ENCODE data around the gene NRL.

NRL gene

DNA sequence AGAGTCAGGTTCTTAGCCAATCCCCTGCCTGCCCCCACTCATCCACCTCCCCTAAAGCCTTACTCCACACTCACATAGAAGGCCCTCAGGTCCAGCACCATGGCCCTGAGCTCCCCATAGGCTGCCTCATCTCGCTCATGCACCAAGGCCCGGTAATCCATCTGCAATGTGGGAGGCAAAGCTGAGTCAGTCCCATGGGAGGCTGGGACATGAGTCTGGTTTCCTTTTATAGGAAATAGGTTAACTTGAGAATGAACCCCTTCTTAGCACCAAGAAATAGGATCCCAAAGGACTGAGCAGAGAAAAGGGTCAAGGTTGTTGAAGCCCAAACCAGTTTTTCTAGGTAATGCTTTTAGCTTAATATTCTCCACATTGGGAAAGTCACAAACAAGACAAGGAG is 28.8 kb upstream of the NRL start:
- DNase-seq = no peak

DNA sequence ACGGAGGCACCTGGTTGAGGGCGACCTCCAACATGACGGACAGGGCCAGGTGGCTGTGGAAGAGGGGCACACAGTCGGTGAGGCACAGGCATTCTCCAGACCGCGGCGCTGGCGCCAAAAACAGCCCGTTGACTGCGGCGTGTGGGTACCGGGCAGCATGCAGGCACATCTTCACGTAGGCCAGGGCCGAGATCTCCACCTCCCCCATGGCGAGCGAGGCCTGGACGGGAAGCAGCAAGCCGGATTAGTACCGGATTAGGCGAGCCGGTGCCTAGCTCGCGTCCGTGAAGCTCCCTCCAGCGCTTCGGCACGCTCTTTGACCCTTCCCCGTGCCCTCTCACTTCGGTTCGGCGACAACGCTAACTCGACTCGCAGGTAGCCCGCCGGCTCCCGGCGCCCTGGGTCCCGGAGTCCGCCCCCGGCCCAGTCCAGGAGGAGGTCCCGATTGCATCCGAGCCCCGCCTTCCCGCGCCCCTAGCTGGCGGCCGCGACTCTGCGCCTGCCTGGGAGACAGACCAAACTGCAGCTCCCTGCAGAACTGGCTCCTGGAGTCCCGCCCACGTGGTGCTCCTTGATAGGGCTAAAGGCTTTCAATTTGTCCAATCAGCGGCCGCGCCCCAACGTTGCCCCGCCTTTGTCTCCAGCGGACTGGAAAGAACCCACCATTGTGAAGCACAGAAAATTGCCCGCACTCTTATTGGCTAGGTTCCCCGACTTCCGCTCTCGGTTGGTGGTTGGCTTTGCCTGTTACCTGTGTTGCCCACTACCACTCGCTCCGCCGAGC is 26.5 kb upstream of the NRL start, which contains the start of gene EMC9:
Gene EMC9, minus strand, starts transcription at position 495 of the 784 bp plus-strand sequence. Its CDS starts 287 bp downstream, at position 208.
- DNase-seq = peak; percentile 99

DNA sequence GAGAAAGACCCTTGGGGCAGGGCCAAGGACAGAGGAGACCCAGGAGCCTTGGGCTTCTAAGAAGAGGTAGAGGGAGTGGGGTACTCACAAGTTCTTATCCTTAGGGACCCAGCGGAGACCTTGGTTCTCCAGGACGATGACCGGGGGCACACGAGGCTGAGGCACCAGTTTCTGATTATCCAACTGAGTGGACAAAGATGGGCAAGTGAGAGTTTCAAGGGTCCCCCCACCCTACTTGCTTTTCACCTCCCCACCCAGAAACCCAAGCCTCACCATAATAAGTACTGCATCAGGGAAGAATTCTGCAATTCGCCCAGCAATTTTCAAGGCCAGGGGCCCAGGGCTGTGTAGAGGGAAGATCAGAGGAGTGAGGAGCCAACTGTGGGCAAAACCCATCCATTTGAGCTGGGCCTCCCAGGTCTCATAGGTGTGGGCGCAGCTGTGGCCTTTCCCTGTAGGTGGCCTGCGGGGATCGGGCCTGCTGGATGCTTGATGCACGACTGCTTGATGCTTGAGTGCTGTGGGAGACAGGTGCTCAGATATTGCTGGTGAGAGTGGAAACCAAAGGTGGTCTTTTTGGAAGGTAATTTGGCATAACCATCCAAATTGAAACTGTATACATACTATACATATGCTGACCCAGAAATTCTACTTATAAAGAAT is 24.7 kb upstream of the NRL start:
- DNase-seq = peak; percentile 23

DNA sequence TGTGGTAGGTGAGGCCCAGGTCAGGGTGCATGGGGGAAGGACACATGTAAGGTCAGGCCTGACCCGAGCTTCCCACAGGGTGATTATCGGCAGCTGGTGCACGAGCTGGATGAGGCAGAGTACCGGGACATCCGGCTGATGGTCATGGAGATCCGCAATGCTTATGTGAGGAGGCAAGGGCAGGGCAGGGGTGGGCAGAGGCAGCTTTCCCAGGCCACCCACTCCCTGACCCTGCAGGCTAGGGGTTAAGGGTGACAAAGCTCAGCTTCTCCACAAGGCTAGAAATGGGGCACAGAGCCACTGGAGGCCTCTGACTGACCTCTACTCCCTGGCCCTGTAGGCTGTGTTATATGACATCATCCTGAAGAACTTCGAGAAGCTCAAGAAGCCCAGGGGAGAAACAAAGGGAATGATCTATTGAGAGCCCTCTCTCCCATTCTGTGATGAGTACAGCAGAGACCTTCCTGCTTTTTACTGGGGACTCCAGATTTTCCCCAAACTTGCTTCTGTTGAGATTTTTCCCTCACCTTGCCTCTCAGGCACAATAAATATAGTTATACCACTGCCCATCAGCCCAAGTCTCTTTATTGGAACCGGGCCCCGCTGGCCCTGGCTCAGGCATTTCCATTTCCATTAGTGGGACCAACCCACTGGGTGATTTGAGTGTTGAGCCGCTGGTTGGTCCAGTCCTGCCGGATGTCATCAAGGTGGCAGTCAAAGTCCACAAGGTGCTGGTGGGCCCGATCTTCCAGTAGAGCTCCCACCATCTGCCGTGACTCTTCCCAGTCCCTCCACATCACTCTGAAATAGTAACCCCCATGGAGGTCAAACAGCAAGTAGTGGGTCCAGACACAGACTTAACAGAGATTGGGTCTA is 23.9 kb upstream of the NRL start:
- no peak for DNase-seq

DNA sequence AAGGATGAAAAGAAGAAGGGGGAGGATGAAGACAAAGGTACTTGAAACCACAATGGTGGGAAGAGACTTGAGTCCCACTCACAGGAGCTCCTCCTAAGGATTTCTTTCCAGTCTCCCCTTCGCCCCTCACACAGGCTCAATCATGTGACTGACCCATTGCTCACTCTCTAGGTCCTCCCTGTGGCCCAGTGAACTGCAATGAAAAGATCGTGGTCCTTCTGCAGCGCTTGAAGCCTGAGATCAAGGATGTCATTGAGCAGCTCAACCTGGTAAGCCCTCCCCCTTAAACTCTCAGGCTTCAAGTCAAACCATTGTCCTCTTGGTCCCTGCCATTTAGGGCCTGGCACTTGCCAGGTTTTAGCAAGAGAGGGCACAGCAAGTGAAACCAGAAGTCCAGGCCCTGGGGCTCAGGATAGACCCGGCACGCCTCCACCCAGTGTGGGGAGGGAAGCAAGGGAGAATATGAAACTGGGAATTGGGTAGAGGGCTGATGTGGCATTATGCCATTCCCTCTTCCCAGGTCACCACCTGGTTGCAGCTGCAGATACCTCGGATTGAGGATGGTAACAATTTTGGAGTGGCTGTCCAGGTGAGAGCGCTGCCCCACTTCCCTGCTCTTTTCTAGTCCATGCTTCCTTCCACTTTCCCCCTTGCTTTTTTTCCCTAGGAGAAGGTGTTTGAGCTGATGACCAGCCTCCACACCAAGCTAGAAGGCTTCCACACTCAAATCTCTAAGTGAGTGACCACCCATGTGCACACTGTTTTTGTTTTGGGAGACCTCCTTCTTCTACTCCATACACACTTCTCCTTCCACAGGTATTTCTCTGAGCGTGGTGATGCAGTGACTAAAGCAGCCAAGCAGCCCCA is 23.0 kb upstream of the NRL start:
- DNase-seq = no peak

DNA sequence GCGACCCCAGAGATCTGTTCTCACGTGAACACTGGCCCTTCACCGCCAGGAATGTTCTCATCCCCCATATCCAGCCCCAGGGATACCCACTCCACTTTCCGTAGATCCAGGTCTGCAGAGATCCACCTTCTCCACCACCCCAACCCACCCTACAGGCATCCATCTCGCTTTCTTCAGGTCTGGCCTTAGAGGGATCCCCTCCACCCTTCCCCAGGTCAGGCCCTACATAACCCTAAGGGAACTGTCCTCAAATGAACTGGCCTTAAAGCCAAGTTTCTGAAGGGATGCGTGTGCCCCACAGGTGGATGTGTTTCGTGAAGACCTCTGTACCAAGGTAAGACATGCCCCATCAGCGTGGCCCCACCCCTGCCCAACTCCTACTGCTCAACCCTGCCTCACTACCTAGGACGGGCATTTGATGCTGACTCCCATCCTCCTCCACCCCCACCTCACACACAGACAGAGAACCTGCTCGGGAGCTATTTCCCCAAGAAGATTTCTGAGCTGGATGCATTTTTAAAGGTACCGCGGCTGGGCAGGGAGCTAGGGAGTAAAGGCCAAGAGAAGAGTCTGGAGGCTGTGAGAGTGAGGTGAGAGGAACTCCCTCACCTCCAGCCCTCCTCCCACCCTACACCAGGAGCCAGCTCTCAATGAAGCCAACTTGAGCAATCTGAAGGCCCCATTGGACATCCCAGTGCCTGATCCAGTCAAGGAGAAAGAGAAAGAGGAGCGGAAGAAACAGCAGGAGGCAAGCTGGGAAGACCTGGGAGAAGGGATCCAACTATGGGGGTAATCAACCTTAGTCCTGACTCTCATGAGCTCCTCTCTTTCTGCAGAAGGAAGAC is 22.2 kb upstream of the NRL start:
- DNase-seq = peak; percentile 22

DNA sequence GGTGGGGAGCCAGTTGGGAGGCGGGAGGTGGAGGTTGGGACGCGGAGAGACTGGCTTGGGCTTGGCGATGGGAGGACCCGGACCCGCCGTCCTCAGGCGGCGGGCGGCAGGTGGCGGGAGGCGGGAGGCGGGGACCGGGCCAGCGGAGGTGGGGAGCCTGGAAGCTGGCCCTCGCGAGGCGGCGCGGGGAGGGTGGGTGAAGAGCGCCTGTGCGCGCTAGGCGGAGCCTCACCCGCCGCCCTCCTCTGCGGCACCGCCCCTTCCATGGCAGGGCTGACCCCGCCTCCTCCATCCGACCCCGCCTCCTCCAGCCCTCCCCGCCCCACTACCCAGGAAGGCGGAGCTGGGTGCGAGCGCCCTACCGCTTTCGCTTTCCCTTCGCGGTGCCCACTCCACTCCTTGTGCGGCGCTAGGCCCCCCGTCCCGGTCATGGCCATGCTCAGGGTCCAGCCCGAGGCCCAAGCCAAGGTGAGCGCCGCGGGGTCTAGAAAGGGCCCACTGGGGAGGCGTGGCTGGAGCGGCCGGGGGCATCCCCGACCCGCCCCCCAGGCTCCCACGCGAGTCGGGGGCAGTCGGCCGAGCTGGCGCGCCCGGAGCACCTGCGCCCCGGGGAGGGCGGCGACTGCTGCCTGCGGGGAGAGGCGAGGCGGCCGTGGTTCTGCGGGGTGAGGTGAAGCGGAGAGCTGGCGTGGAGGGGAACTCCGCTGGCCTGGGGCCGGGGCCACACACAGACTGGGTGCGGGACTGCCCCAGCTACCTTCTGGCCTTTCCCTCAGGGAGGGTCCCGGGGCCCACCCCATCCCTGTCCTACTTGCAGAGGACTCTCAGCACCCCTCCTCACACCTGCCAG is 21.3 kb upstream of the NRL start, which contains the start of gene PSME1:
Gene PSME1, plus strand, starts transcription at position 361 of the 850 bp plus-strand sequence. Its CDS starts 69 bp downstream, at position 430.
- DNase-seq = peak; percentile 96

DNA sequence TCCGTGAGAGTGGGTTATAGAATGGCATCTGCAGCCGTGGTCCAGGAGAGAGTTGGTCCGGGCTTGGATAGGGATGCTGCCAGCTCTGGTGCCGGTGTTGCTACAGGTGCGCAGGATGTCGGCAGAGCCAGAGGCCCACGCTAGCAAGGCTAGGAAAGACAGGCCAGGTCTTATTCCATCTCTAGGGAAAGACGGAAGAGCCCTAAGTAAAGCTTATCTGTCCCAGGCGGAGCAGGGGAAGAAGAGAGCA is 20.8 kb upstream of the NRL start:
- DNase-seq = no peak

DNA sequence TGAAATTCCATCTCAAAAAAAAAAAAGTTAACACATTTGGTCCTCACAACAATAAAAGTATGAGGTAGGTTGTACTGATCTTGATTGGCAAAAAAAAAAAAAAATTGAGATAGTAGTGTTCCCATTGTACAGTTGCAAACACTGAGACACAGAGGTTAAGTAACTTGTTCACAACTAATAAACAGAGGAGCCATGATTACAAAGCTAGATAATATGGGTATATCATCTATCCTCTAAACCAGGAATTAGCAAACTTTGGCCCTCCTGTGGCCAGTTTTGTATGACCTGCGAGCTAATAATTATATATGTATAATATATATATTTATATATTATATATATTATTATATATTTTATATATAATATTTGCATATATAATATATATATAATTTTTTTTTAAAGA is 19.0 kb upstream of the NRL start:
- DNase-seq = no peak

DNA sequence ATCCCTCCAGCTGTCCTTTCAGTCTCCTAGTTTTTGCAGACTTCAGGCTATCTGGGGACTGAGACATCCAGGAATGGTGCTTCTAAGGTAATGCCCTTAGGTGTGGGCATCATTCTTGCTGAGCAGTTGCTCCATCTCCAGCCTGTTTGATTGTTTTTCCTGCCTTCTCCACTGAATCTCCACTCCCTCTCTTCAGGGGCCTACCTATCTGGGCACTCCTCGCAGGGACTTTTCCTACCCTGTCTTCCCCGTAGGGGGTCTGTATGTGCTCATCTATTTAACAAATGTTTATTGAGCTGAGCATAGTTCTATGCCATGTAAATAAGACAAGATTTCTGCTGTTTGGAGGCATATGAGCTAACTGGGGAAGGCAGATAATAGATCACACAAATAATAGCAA is 18.2 kb upstream of the NRL start:
- DNase-seq = no peak

DNA sequence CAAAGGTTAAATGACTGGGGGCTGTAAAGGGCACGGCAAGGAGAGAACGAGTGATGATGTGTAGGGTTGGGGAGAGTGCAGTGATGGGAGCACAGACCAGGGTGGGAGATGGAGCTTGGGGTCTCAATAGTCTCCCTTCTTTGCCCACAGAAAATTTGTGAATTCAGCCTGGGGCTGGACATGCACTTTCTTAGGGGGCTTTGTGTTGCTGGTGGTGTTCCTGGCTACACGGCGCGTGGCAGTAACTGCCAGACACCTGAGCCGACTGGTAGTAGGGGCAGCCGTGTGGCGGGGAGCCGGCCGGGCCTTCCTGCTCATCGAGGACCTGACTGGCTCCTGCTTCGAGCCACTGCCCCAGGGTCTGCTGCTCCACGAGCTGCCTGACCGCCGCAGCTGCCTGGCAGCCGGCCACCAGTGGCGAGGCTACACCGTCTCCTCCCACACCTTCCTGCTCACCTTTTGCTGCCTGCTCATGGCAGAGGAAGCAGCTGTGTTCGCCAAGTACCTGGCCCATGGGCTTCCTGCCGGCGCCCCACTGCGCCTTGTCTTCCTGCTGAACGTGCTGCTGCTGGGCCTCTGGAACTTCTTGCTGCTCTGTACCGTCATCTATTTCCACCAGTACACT is 17.4 kb upstream of the NRL start:
- peak; percentile 74 for DNase-seq

DNA sequence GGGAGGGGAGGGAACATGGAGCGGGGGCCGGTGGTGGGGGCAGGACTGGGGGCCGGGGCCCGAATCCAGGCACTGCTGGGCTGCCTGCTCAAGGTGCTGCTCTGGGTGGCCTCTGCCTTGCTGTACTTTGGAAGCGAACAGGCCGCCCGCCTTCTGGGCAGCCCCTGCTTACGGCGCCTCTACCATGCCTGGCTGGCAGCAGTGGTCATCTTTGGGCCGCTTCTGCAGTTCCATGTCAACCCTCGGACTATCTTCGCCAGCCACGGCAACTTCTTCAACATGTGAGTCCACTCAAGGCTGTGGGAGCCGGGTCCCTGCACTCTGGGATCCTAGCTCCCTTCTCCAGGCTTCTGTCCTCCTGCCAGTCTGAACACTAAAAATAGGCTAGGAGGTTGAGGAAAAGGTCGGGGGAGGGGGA is 16.8 kb upstream of the NRL start:
- no peak for DNase-seq

DNA sequence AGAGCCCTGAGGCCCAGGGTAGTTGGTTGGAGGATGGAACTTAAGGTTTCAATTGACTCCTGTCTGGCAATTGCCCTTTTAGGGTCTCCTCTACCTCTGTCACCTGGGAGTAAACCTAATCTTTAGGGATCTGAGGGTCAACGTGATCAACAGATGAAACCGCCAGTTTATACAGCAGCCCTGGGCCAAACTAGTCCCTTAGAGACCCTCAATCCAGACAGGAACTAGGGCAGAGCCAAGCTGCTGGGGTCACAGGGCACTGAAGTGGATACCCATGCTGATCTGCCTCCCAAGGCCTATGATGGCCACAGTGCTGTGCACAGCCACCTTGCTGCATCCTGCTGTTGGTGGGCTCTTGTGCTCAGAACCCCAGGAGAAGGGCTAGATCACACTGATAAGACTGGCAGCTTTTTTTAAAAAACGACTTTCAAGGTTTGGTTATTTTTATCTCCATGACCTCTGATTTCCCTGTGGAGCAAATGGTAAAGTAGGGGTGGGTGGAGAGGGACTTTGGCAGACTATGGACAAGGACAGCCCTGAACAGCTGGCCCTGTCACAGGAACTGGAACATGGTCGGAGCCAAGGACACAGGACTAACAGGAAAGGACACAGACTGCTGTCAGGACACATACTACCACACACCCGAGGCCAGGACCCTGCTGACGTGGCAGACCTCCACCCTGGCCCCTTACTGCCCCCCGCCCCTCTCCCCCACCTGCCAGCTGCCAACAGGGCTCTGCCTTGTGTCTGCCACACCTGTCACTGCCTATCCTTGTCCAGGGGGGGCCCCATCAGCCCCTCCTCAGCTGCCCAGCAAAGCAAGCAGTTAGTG is 16.2 kb upstream of the NRL start:
- DNase-seq = no peak

DNA sequence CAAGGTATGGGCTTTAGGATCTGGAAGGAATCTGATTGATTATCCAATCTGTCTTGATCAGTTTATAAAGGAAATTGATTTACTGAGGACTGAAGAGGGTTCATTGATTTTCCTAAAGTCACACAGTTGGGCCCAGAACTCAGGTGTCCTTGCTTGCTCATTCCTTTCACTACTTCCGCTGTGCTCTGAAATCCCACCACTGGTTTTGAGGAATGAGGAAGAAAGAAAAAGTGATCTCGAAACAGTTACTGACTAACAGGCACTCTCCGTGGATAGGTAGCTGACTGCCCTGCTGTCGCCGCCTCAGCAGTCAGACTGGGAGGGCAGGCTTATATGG is 15.6 kb upstream of the NRL start, which contains the start of gene FITM1:
Gene FITM1, plus strand, starts transcription at position 280 of the 337 bp plus-strand sequence. CDS start 905 bp downstream, outside the sequence.
- no peak for DNase-seq

DNA sequence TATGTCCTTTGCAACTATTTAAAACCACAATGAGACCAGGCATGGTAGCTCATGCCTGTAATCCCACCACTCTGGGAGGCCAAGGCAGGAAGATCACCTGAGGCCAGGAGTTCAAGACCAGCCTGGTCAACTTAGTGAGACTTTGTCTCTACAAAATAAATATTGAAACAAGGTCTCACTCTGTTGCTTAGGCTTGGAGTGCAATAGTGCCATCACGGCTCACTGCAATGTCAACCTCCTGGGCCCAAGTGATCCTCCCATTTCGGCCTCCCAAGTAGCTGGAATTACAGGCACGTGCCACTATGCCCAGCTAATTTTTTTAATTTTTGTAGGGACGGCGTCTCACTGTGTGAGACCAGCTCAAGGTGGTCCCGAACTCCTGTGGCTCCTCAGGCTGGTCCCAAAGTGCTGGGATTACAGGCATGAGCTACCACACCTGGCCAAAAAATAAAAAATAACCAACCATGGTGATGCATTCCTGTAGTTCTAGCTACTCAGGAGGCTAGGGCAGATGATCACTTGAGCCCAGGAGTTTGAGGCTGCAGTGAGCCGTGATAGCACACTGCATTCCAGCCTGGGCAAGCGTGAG is 14.8 kb upstream of the NRL start:
- DNase-seq = no peak

DNA sequence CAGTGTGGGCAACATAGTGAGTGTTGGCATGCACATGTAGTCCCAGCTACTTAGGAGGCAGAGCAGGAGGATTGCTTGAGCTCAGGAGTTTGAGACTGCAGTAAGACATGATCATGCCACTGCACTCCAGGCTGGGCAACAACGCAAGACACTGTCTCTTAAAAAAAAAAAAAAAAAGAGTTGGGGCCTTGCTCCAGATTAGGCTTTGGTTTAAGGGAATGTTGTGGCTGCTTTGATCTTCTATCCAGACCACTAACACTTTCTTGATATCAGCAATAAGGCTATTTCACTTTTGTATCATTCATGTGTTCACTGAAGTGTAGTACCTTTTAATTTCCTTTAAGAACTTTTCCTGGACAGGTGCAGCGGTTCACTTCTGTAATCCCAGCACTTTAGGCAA is 12.9 kb upstream of the NRL start:
- DNase-seq = no peak

DNA sequence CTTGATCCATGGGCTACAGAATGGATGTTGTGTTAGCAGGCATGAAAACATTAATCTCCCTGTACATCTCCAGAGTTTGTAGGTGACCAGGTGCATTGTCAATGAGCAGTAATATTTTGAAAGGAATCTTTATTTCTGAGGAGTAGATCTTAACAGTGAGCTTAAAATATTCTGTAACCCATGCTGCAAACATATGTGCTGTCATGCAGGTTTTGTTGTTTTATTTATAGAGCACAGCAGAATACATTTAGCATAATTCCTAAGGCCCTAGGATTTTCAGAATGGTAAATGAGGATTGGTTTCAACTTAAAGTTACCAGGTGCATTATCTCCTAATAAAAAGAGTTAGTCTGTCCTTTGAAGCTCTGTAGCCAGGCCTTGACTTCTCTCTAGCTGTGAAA is 12.2 kb upstream of the NRL start:
- DNase-seq = no peak

Data from CD4-positive, alpha-beta T cell treated with Interleukin-17A for 4 hours (primary cell).